Stimulated activated CD4-positive, alpha-beta T cell treated with anti-CD3 and anti-CD28 coated beads, Interleukin-4, amount 100 ng/mL, for 1 hour (primary cell): ENCODE results near the gene SLC33A1.

Source experiments
- DNase-seq: peaks from one replicate; pipeline ENCODE4 v3.0.0-alpha.2; 2020

Gene SLC33A1

GRCh38 chr3:155785662-155786295, 68.4 kb downstream of the SLC33A1 start:
- DNase-seq, result no peak

- DNase-seq, result no peak
Observed at GRCh38 chr3:155782390-155782953, 71.8 kb downstream of the SLC33A1 start.

- DNase-seq, result no peak
Observed at GRCh38 chr3:155780291-155780690, 73.9 kb downstream of the SLC33A1 start.

- DNase-seq, result no peak
Observed at GRCh38 chr3:155778462-155778861, 75.8 kb downstream of the SLC33A1 start.

GRCh38 chr3:155772801-155773200, 81.4 kb downstream of the SLC33A1 start:
- DNase-seq, result no peak

GRCh38 chr3:155771126-155771525, 83.1 kb downstream of the SLC33A1 start:
- no peak for DNase-seq
